Activated T-cell treated with anti-CD3 and anti-CD28 coated beads for 24 hours (primary cell): Measurements from ENCODE around the gene SPTBN4.
"Not testable (repeated sequence)": the region's sequence is repeated elsewhere in the genome, so short reads cannot be mapped to it uniquely, and the experiment has no call there.

Source experiments
- DNase-seq: peaks from one replicate; pipeline ENCODE4 v3.0.0-alpha.2; 2020; ENCODE audit warnings: low read depth

Gene SPTBN4

GRCh38 chr19:40507892-40508291, 41.1 kb downstream of the SPTBN4 start:
- DNase-seq, result no peak

- no peak for DNase-seq
Observed at GRCh38 chr19:40508739-40509260, 42.0 kb downstream of the SPTBN4 start.

GRCh38 chr19:40510526-40511115, 43.8 kb downstream of the SPTBN4 start:
- no peak for DNase-seq

GRCh38 chr19:40511487-40511886, 44.7 kb downstream of the SPTBN4 start:
- no peak for DNase-seq

- DNase-seq, result no peak
Observed at GRCh38 chr19:40512110-40512472, 45.3 kb downstream of the SPTBN4 start.

GRCh38 chr19:40512473-40513344, 45.9 kb downstream of the SPTBN4 start:
- DNase-seq, result no peak

- no peak for DNase-seq
Observed at GRCh38 chr19:40513345-40513678, 46.5 kb downstream of the SPTBN4 start.

- DNase-seq, result no peak
Observed at GRCh38 chr19:40513741-40514315, 47.0 kb downstream of the SPTBN4 start.

GRCh38 chr19:40517248-40517647, 50.4 kb downstream of the SPTBN4 start:
- no peak for DNase-seq

GRCh38 chr19:40519352-40520322, 52.8 kb downstream of the SPTBN4 start:
- DNase-seq, result no peak

GRCh38 chr19:40521276-40521675, 54.5 kb downstream of the SPTBN4 start:
- DNase-seq, result no peak

- DNase-seq, result not testable (repeated sequence)
Observed at GRCh38 chr19:40521900-40522299, 55.1 kb downstream of the SPTBN4 start.

GRCh38 chr19:40523322-40524047, 56.7 kb downstream of the SPTBN4 start:
- peak; percentile 17 for DNase-seq

GRCh38 chr19:40524133-40524549, 57.3 kb downstream of the SPTBN4 start:
- DNase-seq, result no peak

GRCh38 chr19:40524655-40525054, 57.9 kb downstream of the SPTBN4 start:
- DNase-seq, result no peak

GRCh38 chr19:40525234-40526051, 58.6 kb downstream of the SPTBN4 start:
- no peak for DNase-seq

- DNase-seq, result no peak
Observed at GRCh38 chr19:40528078-40528477, 61.3 kb downstream of the SPTBN4 start.

- DNase-seq, result no peak
Observed at GRCh38 chr19:40528533-40529092, 61.8 kb downstream of the SPTBN4 start.

GRCh38 chr19:40529093-40529954, 62.5 kb downstream of the SPTBN4 start:
- peak; percentile 85 for DNase-seq
